ENCODE measurements around the gene IL15.
"Not testable (repeated sequence)": the region's sequence is repeated elsewhere in the genome, so short reads cannot be mapped to it uniquely, and the experiment has no call there.

IL15 gene

GRCh38 chr4:141669501-141669900 is 33.1 kb downstream of the IL15 start:
- H3K4me3 ChIP-seq (ENCODE audit: low read depth, low read length): no peak overlapping the region
- TF ChIP-seq CTCF (IDR thresholded peaks at IDR 0.05; ENCODE audit: insufficient read depth, low read depth, low read length, missing control alignments): no peak
- no peak for DNase-seq (ENCODE audit: low read depth)

- no peak for DNase-seq (ENCODE audit: low read depth)
- TF ChIP-seq CTCF (IDR thresholded peaks at IDR 0.05; ENCODE audit: insufficient read depth, low read depth, low read length, missing control alignments): no peak
- no peak overlapping the region for H3K4me3 ChIP-seq (ENCODE audit: low read depth, low read length)
These were observed 39.0 kb downstream of the IL15 start for GRCh38 chr4:141675384-141675783.

DNA sequence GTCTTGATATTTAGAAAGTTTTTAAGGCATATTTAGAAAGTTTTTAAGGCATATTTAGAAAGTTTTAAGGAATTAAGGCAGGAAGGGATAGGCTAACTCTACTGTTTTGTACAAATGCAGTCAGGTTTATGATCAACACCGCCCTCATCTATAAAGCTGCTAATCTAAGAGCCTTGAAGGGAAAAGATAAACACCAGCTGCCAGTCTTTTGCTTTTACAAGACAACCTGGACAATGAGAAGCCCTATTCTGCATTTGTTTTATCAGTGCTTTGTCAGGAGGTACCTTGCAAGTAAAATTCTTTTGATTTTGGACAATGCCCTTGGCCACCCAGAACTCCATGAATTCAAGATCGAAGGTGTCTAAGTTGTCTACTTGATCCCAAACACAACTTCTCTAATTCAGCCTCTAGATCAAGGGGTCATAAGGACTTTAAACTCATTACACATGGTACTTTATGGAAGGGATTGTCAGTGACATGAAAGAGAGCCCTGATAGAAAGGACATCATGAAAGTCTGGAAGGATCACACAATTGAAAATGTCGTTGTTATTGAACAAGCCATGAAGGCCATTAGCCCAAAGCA is 39.8 kb downstream of the IL15 start:
- no peak overlapping the region for H3K4me3 ChIP-seq (ENCODE audit: low read depth, low read length)
- DNase-seq (ENCODE audit: low read depth): no peak
- no peak for TF ChIP-seq CTCF (IDR thresholded peaks at IDR 0.05; ENCODE audit: insufficient read depth, low read depth, low read length, missing control alignments)

DNA sequence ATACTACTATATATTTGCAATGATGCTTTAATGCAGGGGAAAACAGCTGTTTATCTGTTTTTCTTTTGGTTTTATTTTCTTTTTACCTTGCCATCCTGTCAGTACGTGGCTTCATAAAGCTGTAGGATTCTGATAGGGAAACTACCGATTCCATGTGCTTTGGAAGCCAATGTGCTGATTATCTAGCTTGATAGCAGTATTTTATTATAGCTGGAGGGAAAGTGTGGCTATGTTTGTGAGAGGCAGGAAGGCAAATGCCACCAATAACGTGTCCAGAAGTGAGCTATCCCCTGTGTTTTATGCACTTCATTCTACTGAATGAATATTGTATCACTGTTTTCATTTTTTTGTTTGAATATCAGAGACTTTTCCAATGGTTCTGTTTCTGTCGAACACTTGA is 43.7 kb downstream of the IL15 start:
- no peak overlapping the region for H3K4me3 ChIP-seq (ENCODE audit: low read depth, low read length)
- no peak for TF ChIP-seq CTCF (IDR thresholded peaks at IDR 0.05; ENCODE audit: insufficient read depth, low read depth, low read length, missing control alignments)
- no peak for DNase-seq (ENCODE audit: low read depth)

DNA sequence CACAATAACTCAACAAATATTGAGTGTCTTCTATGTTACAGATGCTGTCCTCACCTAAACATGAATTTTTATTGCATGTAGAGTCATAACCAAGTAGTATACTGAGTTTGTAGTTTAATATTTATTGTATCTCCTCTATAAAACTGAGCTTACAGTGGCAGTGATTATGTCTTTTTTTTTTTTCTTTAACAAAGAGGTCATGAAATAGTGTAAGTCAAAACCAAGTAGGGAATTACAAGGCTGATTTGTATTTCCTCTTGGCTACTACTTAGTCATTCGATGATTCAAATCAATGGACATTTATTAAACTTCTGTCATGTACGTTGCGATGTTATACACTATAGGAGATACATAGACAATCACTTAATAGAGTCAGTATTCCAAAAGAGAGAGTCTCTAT is 48.4 kb downstream of the IL15 start:
- DNase-seq (ENCODE audit: low read depth): no peak
- no peak for TF ChIP-seq CTCF (IDR thresholded peaks at IDR 0.05; ENCODE audit: insufficient read depth, low read depth, low read length, missing control alignments)
- no peak overlapping the region for H3K4me3 ChIP-seq (ENCODE audit: low read depth, low read length)

- TF ChIP-seq CTCF (IDR thresholded peaks at IDR 0.05; ENCODE audit: insufficient read depth, low read depth, low read length, missing control alignments): no peak
- no peak overlapping the region for H3K4me3 ChIP-seq (ENCODE audit: low read depth, low read length)
- DNase-seq (ENCODE audit: low read depth): no peak
These were observed 49.9 kb downstream of the IL15 start for GRCh38 chr4:141686146-141686775.

- TF ChIP-seq CTCF (IDR thresholded peaks at IDR 0.05; ENCODE audit: insufficient read depth, low read depth, low read length, missing control alignments): no peak
- no peak for DNase-seq (ENCODE audit: low read depth)
- no peak overlapping the region for H3K4me3 ChIP-seq (ENCODE audit: low read depth, low read length)
These were observed 50.5 kb downstream of the IL15 start for GRCh38 chr4:141686879-141687278.

DNA sequence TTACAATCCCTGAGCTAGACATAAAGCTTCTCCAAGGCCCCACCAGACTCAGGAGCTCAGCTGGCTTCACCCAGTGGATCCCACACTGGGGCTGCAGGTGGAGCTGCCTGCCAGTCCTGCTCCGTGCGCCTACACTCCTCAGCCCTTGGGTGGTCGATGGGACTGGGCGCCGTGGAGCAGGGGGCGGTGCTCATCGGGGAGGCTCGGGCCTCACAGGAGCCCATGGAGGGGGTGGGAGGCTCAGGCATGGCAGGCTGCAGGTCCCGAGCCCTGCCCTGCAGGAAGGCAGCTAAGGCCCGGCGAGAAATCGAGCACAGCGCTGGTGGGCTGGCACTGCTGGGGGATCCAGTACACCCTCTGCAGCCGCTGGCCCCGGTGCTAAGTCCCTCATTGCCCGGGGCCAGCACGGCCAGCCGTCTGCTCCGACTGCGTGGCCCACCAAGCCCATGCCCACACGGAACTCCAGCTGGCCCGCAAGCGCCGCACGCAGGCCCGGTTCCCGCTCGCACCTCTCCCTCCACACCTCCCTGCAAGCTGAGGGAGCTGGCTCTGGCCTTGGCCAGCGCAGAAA is 53.4 kb downstream of the IL15 start:
- H3K4me3 ChIP-seq (ENCODE audit: low read depth, low read length); DNase-seq (ENCODE audit: low read depth): not testable (repeated sequence)

DNA sequence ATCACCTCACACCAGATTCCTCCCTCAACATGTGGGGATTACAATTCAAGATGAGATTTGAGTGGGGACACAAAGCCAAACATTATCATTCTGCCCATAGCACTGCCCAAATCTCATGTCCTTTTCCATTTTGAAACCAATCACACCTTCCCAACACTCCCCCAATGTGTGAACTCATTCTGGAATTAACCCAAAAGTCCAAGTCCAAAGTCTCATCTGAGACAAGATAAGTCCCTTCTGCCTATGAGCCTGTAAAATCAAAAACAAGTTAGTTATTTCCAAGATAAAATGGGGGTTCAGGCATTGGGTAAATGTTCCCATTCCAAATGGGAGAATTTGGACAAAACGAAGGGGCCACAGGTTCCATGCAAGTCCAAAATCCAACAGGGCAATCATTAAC is 54.9 kb downstream of the IL15 start:
- H3K4me3 ChIP-seq (ENCODE audit: low read depth, low read length): not testable (repeated sequence)

More for the DNA sequence above, 54.9 kb downstream of the IL15 start:
- DNase-seq (ENCODE audit: low read depth): not testable (repeated sequence)

Data from GM12865 (cell line).